ENCODE results near the gene TAS1R3.

Gene TAS1R3

DNA sequence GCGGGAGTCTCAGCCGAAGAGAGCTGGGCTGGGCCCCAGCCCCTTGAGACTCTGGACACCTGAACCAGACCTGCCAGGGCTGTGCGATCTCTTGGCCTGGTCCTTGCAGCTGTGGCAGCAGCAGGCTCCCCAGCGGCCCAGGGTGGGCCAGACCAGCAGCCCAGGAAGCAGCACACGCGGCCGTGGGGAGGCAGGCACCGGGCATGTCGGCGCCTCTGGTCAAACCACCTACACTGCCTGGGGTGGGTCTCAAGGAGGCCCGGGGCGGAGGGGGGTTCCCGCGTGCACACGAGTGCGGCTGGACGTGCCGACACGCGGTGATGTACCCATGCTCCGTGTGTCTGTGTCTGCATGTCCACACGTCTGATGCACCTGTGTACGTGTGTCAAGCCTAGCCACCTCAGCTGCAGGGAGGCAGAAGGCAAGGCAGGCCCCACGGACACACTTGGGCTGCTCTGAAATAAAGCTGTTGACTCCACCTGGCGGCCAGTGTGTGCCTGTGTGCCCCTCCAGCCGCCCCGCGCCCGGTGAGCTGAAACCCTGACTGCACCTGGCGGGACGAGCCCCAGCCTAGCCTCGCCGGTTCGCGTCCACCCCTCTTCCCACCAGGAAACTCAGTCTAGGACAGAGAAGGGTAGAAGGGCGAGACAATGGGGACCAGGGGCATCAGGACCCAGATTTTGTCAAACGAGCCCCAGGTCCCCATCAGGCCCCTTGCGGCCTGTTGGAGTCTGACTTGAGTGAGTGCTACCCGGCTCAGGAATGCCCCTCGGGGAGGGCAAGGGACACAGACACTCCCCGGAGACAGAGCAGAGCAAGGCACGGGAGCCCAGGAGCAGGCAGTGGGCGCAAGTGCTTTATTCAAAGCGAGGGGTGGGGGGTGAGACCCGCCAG, 39.3 kb upstream of the TAS1R3 start:
- in situ Hi-C loops (cut with MboI; ENCODE audit: low sequenced_read_pairs), result no loop called here
- Histone ChIP-seq H3K4me3 (no peak overlapping the region), H3K27me3 (ENCODE audit: low read depth) (no peaks in the 10 kb centered on the region), H3K36me3 (replicated peaks) (no peaks in the 10 kb centered on the region; the same call in 1 of the 2 replicates), H3K4me1 (no peaks in the 10 kb centered on the region), H3K9me3 (no peaks in the 10 kb centered on the region)
- DNase-seq (ENCODE audit: low spot score in 2 of 2), result peak; percentile 52 to 81

DNA sequence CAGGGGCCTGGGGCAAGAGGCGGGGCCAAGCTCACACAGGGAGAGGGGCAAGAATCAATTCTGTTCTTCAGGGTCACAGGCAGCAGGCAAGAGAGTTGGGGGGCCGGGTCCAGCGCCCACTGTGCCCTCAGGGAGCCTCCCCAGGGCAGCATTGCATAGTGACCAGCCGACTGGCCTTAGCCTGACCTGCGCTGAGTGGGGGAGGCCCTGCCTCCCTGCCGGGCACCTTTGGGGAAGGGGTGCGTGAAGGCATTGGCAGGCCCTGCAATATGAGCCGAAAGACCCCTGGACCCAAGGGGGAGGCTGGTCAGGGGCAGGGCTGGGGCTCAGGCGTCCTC, 38.7 kb upstream of the TAS1R3 start:
- no peaks in the 10 kb centered on the region for H3K9me3 ChIP-seq
- no peaks in the 10 kb centered on the region; the same call in 1 of the 2 replicates for H3K36me3 ChIP-seq (replicated peaks)
- no peaks in the 10 kb centered on the region for H3K4me1 ChIP-seq
- DNase-seq (ENCODE audit: low spot score in 2 of 2), result no peak
- in situ Hi-C loops (cut with MboI; ENCODE audit: low sequenced_read_pairs), result no loop called here
- H3K27me3 ChIP-seq (ENCODE audit: low read depth), result no peaks in the 10 kb centered on the region
- H3K4me3 ChIP-seq, result no peak overlapping the region

DNA sequence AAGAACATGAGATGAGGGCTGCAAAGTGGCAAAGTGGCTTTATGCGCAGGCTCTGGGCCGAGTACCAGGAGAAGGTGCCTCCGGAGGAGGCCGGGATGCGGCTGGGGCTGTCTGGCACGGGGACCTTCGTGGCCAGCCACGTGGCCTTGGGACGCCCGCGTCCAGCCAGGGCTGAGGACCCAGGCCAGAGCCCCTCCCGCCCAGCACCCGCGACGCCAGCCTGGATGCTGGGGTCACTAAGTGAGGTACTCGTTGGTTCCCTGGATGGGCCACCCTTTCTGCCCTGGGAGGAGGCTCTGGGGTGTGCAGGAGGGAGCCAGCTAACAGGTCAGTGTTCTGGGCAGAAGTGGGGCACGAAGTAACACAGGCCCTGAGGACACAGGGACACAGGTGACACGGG, 38.2 kb upstream of the TAS1R3 start:
- no peak for DNase-seq (ENCODE audit: low spot score in 2 of 2)
- no peaks in the 10 kb centered on the region for H3K9me3 ChIP-seq
- H3K4me1 ChIP-seq, result no peaks in the 10 kb centered on the region
- no peaks in the 10 kb centered on the region; the same call in 1 of the 2 replicates for H3K36me3 ChIP-seq (replicated peaks)
- in situ Hi-C loops (cut with MboI; ENCODE audit: low sequenced_read_pairs), result no loop called here
- no peak overlapping the region for H3K4me3 ChIP-seq
- no peaks in the 10 kb centered on the region for H3K27me3 ChIP-seq (ENCODE audit: low read depth)

DNA sequence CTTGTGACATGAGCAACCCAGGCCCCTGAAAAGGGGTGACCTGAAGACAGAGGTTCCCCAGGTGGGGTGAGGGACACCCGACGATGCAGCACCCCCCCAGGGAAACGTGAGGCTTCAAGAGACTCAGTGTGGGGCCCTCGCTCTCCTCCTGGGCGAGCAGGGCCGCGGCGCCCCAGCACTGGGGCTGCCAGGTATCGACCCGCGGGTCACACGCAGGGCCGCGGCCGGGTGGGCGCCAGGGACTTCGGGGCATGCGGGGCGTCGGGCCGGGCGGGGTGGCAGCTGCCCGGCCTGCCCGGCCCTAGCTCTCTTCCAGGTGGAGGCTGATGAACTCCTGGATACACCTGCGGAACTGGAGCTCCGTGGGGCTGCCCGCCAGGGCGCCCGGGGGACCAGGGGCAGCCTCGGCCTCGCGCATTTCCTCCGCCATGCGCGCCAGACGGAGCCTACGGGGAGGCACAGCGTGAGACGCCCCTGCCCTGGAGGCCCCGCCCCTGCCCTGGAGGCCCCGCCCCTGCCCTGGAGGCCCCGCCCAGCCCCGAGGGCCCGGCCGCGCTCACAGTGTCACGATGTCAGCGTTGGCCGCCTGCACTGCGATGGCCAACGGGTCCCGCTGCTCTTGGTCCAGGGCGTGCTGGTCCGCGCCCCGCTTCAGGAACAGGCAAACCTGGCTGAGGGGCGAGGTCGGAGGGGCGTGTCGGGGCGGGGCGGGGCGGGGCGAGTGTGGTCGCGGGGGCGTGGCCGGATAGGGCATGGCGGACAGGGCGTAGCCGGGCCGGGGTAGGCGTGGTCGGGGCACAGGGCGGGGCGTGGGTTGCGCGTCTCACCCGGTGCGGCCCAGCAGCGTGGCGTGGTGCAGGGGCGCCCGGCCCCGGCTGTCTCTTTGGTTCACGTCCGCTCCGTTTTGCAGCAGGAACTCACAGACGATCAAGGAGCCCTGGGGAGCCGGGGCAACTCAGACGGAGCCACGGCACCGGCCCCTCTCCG, 37.5 kb upstream of the TAS1R3 start:
- DNase-seq (ENCODE audit: low spot score in 2 of 2), result no peak
- Histone ChIP-seq H3K4me1 (no peaks in the 10 kb centered on the region), H3K9me3 (no peaks in the 10 kb centered on the region), H3K4me3 (no peak overlapping the region), H3K36me3 (replicated peaks) (no peaks in the 10 kb centered on the region; the same call in 1 of the 2 replicates), H3K27me3 (ENCODE audit: low read depth) (no peaks in the 10 kb centered on the region)
- in situ Hi-C loops (cut with MboI; ENCODE audit: low sequenced_read_pairs), result no loop called here

DNA sequence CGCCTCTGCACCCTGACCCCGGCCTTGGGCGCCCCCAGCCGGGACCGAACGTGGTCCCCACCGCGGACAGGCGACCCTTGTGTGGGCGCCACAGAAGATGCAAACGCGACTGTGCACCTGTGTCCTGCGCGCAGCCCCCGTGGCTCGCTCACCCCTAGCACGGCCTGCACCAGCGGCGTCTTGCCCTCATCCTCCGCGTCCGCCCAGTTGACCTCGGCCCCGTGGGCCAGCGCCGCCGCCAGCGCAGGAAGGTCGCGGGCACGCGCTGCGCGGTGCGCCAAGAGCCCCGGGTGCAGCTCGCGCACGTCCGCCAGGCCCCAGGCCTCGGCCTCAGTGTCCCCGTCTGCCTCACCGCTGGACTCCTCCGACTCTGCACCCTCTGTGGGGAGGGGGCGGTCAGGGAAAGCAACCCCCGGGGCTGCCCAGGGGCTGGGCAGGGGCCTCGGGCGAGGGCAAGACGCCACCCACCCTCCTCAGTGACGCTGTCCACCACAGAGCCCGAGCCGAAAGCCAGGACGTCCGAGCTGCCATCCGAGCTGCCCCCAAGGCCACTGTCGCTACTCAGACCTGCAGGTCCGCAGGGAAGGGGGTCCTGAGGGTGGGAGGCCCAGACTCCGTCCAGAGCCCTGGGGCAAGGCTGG, 36.7 kb upstream of the TAS1R3 start:
- H3K4me1 ChIP-seq, result no peaks in the 10 kb centered on the region
- H3K4me3 ChIP-seq, result no peak overlapping the region

DNA sequence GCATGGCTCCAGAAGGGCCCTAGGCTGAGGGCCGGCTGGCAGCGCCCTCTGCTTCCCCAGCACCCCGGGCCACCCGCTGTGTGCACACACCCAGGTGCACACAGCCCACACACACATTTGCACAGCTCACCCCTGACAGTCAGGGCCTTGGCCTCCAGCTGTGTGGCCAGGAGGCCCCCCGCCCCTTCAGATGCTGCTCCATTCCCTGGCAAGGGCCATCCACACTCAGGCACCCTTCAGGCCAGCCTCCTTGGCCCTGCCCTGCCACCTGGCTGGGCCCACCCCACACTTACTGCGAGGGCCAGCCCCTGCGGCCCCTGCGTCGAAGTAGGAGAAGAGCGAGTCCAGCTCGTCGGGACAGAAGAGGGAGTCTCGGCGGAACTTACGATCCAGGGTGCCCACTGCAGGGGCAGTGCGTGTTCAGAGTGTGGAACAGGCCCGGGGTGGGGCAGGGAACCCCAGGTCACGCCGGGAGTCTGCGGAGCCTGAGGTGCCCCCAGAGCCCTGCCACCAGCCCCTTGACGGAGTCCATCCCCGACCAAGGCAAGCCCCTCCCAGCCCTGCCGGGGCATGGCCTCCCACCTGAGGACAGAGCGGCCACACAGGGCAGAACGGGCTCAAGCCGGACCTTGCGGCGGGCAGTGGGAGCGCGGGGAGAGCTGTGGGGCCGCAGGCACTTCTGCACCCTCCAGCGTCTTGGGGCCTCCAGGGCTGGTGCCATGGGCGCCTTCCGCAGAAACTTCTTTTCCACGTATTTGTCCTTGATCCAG, 35.7 kb upstream of the TAS1R3 start:
- no peaks in the 10 kb centered on the region for H3K4me1 ChIP-seq

More for the DNA sequence above, 36.7 kb upstream of the TAS1R3 start:
- no peaks in the 10 kb centered on the region for H3K9me3 ChIP-seq
- H3K27me3 ChIP-seq (ENCODE audit: low read depth), result no peaks in the 10 kb centered on the region
- in situ Hi-C loops (cut with MboI; ENCODE audit: low sequenced_read_pairs), result no loop called here
- no peaks in the 10 kb centered on the region; the same call in 1 of the 2 replicates for H3K36me3 ChIP-seq (replicated peaks)
- no peak for DNase-seq (ENCODE audit: low spot score in 2 of 2)

DNA sequence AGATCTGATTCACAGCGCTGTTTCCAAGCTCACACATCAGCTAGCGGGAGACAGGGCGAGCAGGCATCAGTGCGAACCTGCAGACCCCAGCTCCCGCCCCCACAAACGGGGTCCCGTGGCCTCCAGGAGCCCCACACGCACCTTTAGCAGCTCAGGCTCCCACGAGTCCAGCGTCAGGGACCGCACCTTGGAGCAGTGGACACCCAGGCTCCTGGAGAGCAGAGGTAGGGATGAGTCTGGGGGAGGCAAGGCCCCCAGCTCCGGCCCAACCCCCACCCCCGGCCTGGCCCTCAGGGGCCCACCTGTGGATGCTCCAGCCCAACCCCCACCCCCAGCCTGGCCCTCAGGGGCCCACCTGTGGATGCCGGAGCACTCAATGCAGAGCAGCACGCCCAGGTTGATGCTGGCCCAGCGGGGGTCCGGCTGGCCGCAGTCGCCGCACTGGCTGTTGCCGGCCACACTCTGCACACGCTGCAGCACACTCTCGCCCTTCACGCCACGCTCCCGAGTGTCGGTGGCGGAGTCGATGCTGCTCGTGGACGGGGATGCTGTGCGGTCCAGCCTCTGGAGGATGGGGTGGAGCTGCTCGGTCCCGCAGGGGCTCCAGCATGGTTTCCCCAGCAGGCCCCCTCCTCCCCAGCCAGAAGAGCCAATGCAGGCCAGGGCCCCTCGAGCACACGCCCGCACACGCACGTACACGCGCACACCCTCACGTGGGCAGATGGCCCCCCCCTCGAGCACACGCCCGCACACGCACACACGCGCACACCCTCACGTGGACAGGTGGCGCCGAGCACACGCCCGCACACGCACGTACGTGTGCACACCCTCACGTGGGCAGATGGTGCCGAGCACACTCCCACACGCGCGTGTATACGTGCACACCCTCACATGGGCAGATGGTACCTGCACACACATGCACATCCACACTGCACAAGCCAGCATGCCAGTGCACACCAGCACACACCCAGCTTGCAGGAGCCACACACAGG, 34.7 kb upstream of the TAS1R3 start:
- DNase-seq (ENCODE audit: low spot score in 2 of 2), result no peak
- H3K36me3 ChIP-seq (replicated peaks), result no peaks in the 10 kb centered on the region; the same call in 1 of the 2 replicates
- in situ Hi-C loops (cut with MboI; ENCODE audit: low sequenced_read_pairs), result no loop called here

More for the DNA sequence above, 35.7 kb upstream of the TAS1R3 start:
- DNase-seq (ENCODE audit: low spot score in 2 of 2), result no peak
- Histone ChIP-seq H3K9me3 (no peaks in the 10 kb centered on the region), H3K36me3 (replicated peaks) (no peaks in the 10 kb centered on the region; the same call in 1 of the 2 replicates), H3K27me3 (ENCODE audit: low read depth) (no peaks in the 10 kb centered on the region), H3K4me3 (no peak overlapping the region)
- in situ Hi-C loops (cut with MboI; ENCODE audit: low sequenced_read_pairs), result no loop called here

DNA sequence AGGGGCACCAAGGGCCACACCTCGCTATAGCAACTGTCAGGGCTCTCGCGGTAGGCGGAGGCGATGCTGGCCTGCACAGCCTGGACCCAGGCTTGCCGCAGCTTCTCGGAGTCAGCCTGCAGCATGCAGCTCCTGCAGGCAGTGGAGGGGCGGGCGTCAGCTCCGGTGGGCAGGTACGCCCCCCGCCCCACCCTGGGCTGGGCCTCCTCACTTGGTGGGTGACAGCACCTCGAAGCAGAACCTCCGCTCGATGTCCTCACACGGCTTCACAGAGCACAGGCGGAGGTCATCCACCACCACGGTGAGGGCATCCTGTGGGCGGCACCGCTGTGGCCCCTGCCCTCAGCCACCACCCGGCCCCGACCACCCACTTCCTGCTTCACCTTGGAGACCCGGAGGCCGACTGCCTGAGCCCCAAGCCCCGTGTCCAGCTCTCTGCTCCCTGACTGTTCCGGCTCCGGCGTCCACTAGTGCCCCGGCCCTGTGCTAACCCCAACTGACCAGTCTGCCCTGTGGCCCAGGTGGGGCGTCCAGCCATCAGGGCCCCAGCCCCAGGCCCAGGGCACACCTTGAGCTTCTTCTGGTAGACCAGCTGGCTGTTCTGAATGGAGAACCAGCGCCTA, 33.2 kb upstream of the TAS1R3 start:
- no peaks in the 10 kb centered on the region for H3K9me3 ChIP-seq

More for the DNA sequence above, 34.7 kb upstream of the TAS1R3 start:
- H3K9me3 ChIP-seq, result no peaks in the 10 kb centered on the region
- no peaks in the 10 kb centered on the region for H3K4me1 ChIP-seq
- H3K4me3 ChIP-seq, result no peak overlapping the region
- no peaks in the 10 kb centered on the region for H3K27me3 ChIP-seq (ENCODE audit: low read depth)

DNA sequence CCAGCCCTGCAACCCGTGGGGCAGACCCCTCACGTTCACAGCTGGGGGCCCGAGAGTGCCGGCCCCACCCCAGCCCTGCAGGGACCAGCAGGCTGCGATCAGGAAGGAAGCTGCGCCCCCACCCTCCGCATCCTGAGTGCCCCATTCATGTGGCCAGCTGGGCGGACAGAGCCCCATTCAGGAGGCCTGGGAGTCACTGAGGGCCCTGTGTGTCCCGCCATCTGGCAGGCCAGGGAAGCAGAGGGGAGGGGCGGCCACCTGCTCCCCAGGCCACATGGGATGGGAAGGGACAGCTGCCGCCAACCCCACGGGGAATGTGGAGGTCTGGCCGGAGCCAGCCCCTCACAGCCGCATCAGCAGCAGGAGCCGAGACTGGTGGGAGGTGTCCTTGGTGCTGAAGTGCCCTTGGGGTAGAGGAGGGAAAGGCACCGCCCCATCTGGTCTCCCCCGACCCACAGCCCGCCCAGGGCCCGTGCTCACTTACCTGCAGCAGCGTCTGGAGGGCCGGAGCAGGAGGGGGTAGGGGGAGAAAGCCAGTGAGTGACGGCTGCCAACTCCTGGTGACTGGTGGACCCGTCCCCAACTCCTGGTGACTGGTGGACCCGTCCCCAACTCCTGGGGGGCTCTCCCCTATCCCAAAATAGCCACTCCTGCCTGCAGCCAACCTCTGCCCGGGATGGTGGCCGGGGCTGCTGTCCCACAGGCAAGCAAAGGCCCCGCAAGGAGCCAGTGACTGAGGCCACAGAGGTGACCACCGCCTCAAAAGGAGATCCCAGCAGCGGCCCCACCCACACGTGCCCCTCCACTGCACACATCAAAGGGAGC, 32.0 kb upstream of the TAS1R3 start:
- H3K4me1 ChIP-seq, result no peaks in the 10 kb centered on the region
- H3K27me3 ChIP-seq (ENCODE audit: low read depth), result no peaks in the 10 kb centered on the region
- H3K4me3 ChIP-seq, result no peak overlapping the region
- no peaks in the 10 kb centered on the region for H3K9me3 ChIP-seq
- in situ Hi-C loops (cut with MboI; ENCODE audit: low sequenced_read_pairs), result no loop called here
- H3K36me3 ChIP-seq (replicated peaks), result no peaks in the 10 kb centered on the region
- DNase-seq (ENCODE audit: low spot score in 2 of 2), result peak in 1 of 2 experiments; percentile 55

More for the DNA sequence above, 33.2 kb upstream of the TAS1R3 start:
- no peaks in the 10 kb centered on the region for H3K27me3 ChIP-seq (ENCODE audit: low read depth)
- DNase-seq (ENCODE audit: low spot score in 2 of 2), result no peak
- in situ Hi-C loops (cut with MboI; ENCODE audit: low sequenced_read_pairs), result no loop called here
- H3K36me3 ChIP-seq (replicated peaks), result no peaks in the 10 kb centered on the region
- H3K4me3 ChIP-seq, result no peak overlapping the region
- no peaks in the 10 kb centered on the region for H3K4me1 ChIP-seq

DNA sequence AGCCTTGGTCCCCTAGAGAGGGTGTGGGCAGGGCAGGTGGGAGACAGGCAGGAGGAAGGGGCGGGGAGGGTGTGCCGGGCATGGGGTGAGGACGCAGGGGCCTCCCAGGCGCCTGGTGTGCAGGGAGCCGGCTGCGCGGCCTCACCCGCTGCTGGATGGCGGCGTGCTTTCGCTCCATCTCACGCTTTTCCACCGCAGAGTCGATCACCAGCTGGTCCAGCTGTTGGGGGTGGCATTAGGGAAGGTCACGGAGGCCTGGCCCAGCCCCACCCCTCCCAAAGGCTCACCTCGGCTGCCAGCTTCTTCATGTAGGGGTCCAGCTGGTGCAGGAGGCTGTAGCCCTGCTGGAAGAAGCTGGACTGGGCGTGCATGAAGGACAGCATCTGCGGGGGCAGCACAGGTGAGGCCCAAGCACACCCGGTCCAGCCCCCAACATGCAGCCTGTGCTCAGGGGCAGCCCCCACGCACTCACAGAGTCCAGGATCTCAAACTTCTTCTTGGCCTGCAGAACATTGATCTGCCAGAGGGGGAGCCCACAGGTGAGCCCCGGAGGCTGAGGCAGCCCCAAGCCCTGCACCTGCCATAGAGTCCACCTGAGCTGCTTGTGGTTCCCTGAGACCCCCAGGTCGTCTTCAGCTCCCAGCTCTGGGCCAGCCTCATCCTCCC, 31.3 kb upstream of the TAS1R3 start:
- DNase-seq (ENCODE audit: low spot score in 2 of 2), result no peak
- no peak overlapping the region for H3K4me3 ChIP-seq
- H3K9me3 ChIP-seq, result no peaks in the 10 kb centered on the region
- no peaks in the 10 kb centered on the region for H3K27me3 ChIP-seq (ENCODE audit: low read depth)
- in situ Hi-C loops (cut with MboI; ENCODE audit: low sequenced_read_pairs), result loop anchor here (10.0 kb wide), 2 partner anchors 55 to 185 kb away; partner anchors contain the start of genes C1QTNF12 and C1orf159
- H3K36me3 ChIP-seq (replicated peaks), result no peaks in the 10 kb centered on the region
- H3K4me1 ChIP-seq, result peaks cover 5% of the 10 kb centered on the region

Data from HAP-1 (cell line).